Stimulated activated effector memory CD8-positive, alpha-beta T cell treated with anti-CD3 and anti-CD28 coated beads, Interleukin-12 subunit alpha, Interleukin-12 subunit beta, amount 100 ng/mL, for 72 hours (primary cell): Measurements from ENCODE around the gene OXT.
A peak's percentile ranks its signal among the peaks of the same experiment; 100 is the strongest.

Experiments used
- ATAC-seq: fragments of 150-1000 bp; cut with Tn5 transposase; 2 replicates; pipeline ENCODE4 v1.10.0; 2021
- DNase-seq, 2 donors: peaks; one replicate each; pipeline ENCODE4 v3.0.0; 2021 to 2022; ENCODE audit warnings: low spot score in 2 of 2
- H3K27ac Mint-ChIP-seq: one replicate; pipeline ENCODE4 v1.8.0; 2022; ENCODE audit warnings: mild to moderate bottlenecking, mixed read lengths
- H3K36me3 Mint-ChIP-seq: one replicate; pipeline ENCODE4 v1.8.0; 2022; ENCODE audit warnings: mild to moderate bottlenecking, mixed read lengths
- H3K4me1 Mint-ChIP-seq: one replicate; pipeline ENCODE4 v1.8.0; 2022; ENCODE audit warnings: mixed read lengths
- H3K4me3 Mint-ChIP-seq: one replicate; pipeline ENCODE4 v1.8.0; 2022; ENCODE audit warnings: mild to moderate bottlenecking, mixed read lengths
- H3K9me3 Mint-ChIP-seq: one replicate; pipeline ENCODE4 v1.8.0; 2022; ENCODE audit warnings: mixed read lengths

The OXT gene

GRCh38 chr20:3092611-3093379 is 21.4 kb downstream of the OXT start:
- peaks cover 6% of the 10 kb centered on the region for H3K4me1 Mint-ChIP-seq
- H3K36me3 Mint-ChIP-seq, result no peaks in the 10 kb centered on the region
- DNase-seq (no peak), ATAC-seq (peak; percentile 67)
- no peaks in the 10 kb centered on the region for H3K9me3 Mint-ChIP-seq
- peak overlapping the region; percentile 71 for H3K4me3 Mint-ChIP-seq
- peak overlapping the region; percentile 50 for H3K27ac Mint-ChIP-seq

- ATAC-seq (no peak), DNase-seq (no peak)
- Mint-ChIP-seq H3K36me3 (no peaks in the 10 kb centered on the region), H3K4me1 (peaks cover 6% of the 10 kb centered on the region), H3K4me3 (no peak overlapping the region), H3K9me3 (no peaks in the 10 kb centered on the region), H3K27ac (no peak overlapping the region)
Observed at GRCh38 chr20:3093861-3094361, 22.5 kb downstream of the OXT start.

- Mint-ChIP-seq H3K36me3 (no peaks in the 10 kb centered on the region), H3K4me1 (peaks cover 6% of the 10 kb centered on the region), H3K9me3 (no peaks in the 10 kb centered on the region), H3K27ac (peak overlapping the region; percentile 43), H3K4me3 (no peak overlapping the region)
- no peak for ATAC-seq
- no peak for DNase-seq
Observed at GRCh38 chr20:3094848-3095629, 23.6 kb downstream of the OXT start.

GRCh38 chr20:3100480-3100879 is 29.1 kb downstream of the OXT start:
- H3K4me3 Mint-ChIP-seq, result no peak overlapping the region
- no peak overlapping the region for H3K27ac Mint-ChIP-seq
- no peak for DNase-seq
- no peaks in the 10 kb centered on the region for H3K9me3 Mint-ChIP-seq
- peaks cover 18% of the 10 kb centered on the region for H3K4me1 Mint-ChIP-seq
- ATAC-seq, result no peak
- H3K36me3 Mint-ChIP-seq, result peaks cover 6% of the 10 kb centered on the region

GRCh38 chr20:3101251-3101650 is 29.8 kb downstream of the OXT start:
- DNase-seq, result no peak
- Mint-ChIP-seq H3K4me3 (no peak overlapping the region), H3K36me3 (peaks cover 6% of the 10 kb centered on the region), H3K27ac (no peak overlapping the region), H3K9me3 (no peaks in the 10 kb centered on the region), H3K4me1 (peaks cover 18% of the 10 kb centered on the region)
- no peak for ATAC-seq

GRCh38 chr20:3101737-3102574 is 30.5 kb downstream of the OXT start:
- Mint-ChIP-seq H3K36me3 (peaks cover 6% of the 10 kb centered on the region), H3K9me3 (no peaks in the 10 kb centered on the region), H3K4me1 (peaks cover 18% of the 10 kb centered on the region), H3K4me3 (no peak overlapping the region), H3K27ac (peak overlapping the region; percentile 85)
- DNase-seq (peak; percentile 26 to 84), ATAC-seq (peak; percentile 95)

- Mint-ChIP-seq H3K27ac (peak overlapping the region; percentile 85), H3K9me3 (no peaks in the 10 kb centered on the region), H3K36me3 (peaks cover 6% of the 10 kb centered on the region), H3K4me3 (no peak overlapping the region), H3K4me1 (peaks cover 18% of the 10 kb centered on the region)
- ATAC-seq (no peak), DNase-seq (no peak)
Observed at GRCh38 chr20:3102575-3103368, 31.4 kb downstream of the OXT start.

GRCh38 chr20:3103369-3104032 is 32.1 kb downstream of the OXT start:
- H3K9me3 Mint-ChIP-seq, result no peaks in the 10 kb centered on the region
- H3K4me1 Mint-ChIP-seq, result peaks cover 18% of the 10 kb centered on the region
- no peak overlapping the region for H3K4me3 Mint-ChIP-seq
- ATAC-seq (no peak), DNase-seq (no peak)
- H3K27ac Mint-ChIP-seq, result no peak overlapping the region
- peaks cover 6% of the 10 kb centered on the region for H3K36me3 Mint-ChIP-seq

GRCh38 chr20:3105256-3106137 is 34.1 kb downstream of the OXT start:
- no peak overlapping the region for H3K27ac Mint-ChIP-seq
- no peak overlapping the region for H3K4me3 Mint-ChIP-seq
- H3K36me3 Mint-ChIP-seq, result peaks cover 6% of the 10 kb centered on the region
- DNase-seq (no peak), ATAC-seq (no peak)
- peaks cover 18% of the 10 kb centered on the region for H3K4me1 Mint-ChIP-seq
- no peaks in the 10 kb centered on the region for H3K9me3 Mint-ChIP-seq

GRCh38 chr20:3106185-3106584 is 34.8 kb downstream of the OXT start:
- Mint-ChIP-seq H3K4me3 (no peak overlapping the region), H3K4me1 (peaks cover 18% of the 10 kb centered on the region), H3K9me3 (no peaks in the 10 kb centered on the region), H3K36me3 (peaks cover 6% of the 10 kb centered on the region), H3K27ac (no peak overlapping the region)
- DNase-seq, result no peak
- ATAC-seq, result no peak

- H3K9me3 Mint-ChIP-seq, result no peaks in the 10 kb centered on the region
- ATAC-seq (no peak), DNase-seq (no peak)
- no peak overlapping the region for H3K27ac Mint-ChIP-seq
- peaks cover 14% of the 10 kb centered on the region for H3K4me1 Mint-ChIP-seq
- H3K36me3 Mint-ChIP-seq, result peaks cover 6% of the 10 kb centered on the region
- no peak overlapping the region for H3K4me3 Mint-ChIP-seq
Observed at GRCh38 chr20:3106658-3107463, 35.4 kb downstream of the OXT start.

GRCh38 chr20:3107464-3108025 is 36.1 kb downstream of the OXT start:
- Mint-ChIP-seq H3K36me3 (peaks cover under 1% of the 10 kb centered on the region), H3K27ac (no peak overlapping the region), H3K9me3 (no peaks in the 10 kb centered on the region), H3K4me1 (peaks cover 8% of the 10 kb centered on the region), H3K4me3 (no peak overlapping the region)
- no peak for ATAC-seq
- DNase-seq, result no peak
